ENCODE measurements around the gene PSMB7. TPM values are rescaled to one million over a fixed set of nuclear protein-coding genes. Genes with fewer than 3 reads are reported as not detected.

The PSMB7 gene
- total and polyA plus RNA-seq, 5 experiments from 2014 or later = 63.6 to 187 (median 173) TPM

GRCh38 chr9:124326378-124326777, 88.9 kb downstream of the PSMB7 start:
- H3K36me3 Mint-ChIP-seq = no peaks in the 10 kb centered on the region
- H3K9me3 Mint-ChIP-seq = no peaks in the 10 kb centered on the region
- H3K27ac Mint-ChIP-seq = no peak overlapping the region
- DNase-seq (no peak), ATAC-seq (no peak)
- no peak overlapping the region for H3K4me3 Mint-ChIP-seq
- POLR2A ChIA-PET = no interaction called here
- H3K4me1 Mint-ChIP-seq = peaks cover 0 to 3% (median 0%) of the 10 kb centered on the region in 4 donors
- peaks cover 0 to 7% (median 0%) of the 10 kb centered on the region in 5 donors for H3K27me3 Mint-ChIP-seq

GRCh38 chr9:124325816-124326215, 89.4 kb downstream of the PSMB7 start:
- POLR2A ChIA-PET = no interaction called here
- no peak overlapping the region for H3K27ac Mint-ChIP-seq

GRCh38 chr9:124323904-124324303, 91.3 kb downstream of the PSMB7 start:
- DNase-seq (no peak), ATAC-seq (no peak)
- H3K27ac Mint-ChIP-seq = no peak overlapping the region
- H3K4me3 Mint-ChIP-seq = no peak overlapping the region
- POLR2A ChIA-PET = no interaction called here
- no peaks in the 10 kb centered on the region for H3K9me3 Mint-ChIP-seq
- H3K4me1 Mint-ChIP-seq = peaks cover 0 to 3% (median 0%) of the 10 kb centered on the region in 4 donors
- no peaks in the 10 kb centered on the region for H3K36me3 Mint-ChIP-seq
- H3K27me3 Mint-ChIP-seq = peaks cover 0 to 7% (median 0%) of the 10 kb centered on the region in 5 donors

More at GRCh38 chr9:124325816-124326215, 89.4 kb downstream of the PSMB7 start:
- Mint-ChIP-seq H3K27me3 (peaks cover 0 to 7% (median 0%) of the 10 kb centered on the region in 5 donors), H3K36me3 (no peaks in the 10 kb centered on the region), H3K4me1 (peaks cover 0 to 3% (median 0%) of the 10 kb centered on the region in 4 donors), H3K9me3 (no peaks in the 10 kb centered on the region), H3K4me3 (no peak overlapping the region)
- DNase-seq = no peak
- ATAC-seq = no peak

GRCh38 chr9:124322618-124323432, 92.4 kb downstream of the PSMB7 start:
- DNase-seq (no peak), ATAC-seq (no peak)
- Mint-ChIP-seq H3K4me1 (peaks cover 0 to 3% (median 0%) of the 10 kb centered on the region in 4 donors), H3K27ac (no peak overlapping the region), H3K36me3 (no peaks in the 10 kb centered on the region), H3K9me3 (no peaks in the 10 kb centered on the region), H3K27me3 (peaks cover 0 to 7% (median 0%) of the 10 kb centered on the region in 5 donors), H3K4me3 (no peak overlapping the region)
- POLR2A ChIA-PET = no interaction called here

GRCh38 chr9:124321935-124322334, 93.3 kb downstream of the PSMB7 start:
- Mint-ChIP-seq H3K27ac (no peak overlapping the region), H3K4me1 (peaks cover 0 to 3% (median 0%) of the 10 kb centered on the region in 4 donors), H3K9me3 (no peaks in the 10 kb centered on the region), H3K4me3 (no peak overlapping the region), H3K36me3 (no peaks in the 10 kb centered on the region), H3K27me3 (peaks cover 0 to 7% (median 0%) of the 10 kb centered on the region in 5 donors)
- POLR2A ChIA-PET = no interaction called here
- no peak for ATAC-seq
- DNase-seq = no peak

GRCh38 chr9:124321416-124321815, 93.8 kb downstream of the PSMB7 start:
- Mint-ChIP-seq H3K9me3 (no peaks in the 10 kb centered on the region), H3K4me1 (peaks cover 0 to 3% (median 0%) of the 10 kb centered on the region in 4 donors), H3K4me3 (no peak overlapping the region), H3K27ac (no peak overlapping the region), H3K27me3 (peaks cover 0 to 7% (median 0%) of the 10 kb centered on the region in 5 donors), H3K36me3 (no peaks in the 10 kb centered on the region)
- POLR2A ChIA-PET = no interaction called here
- DNase-seq (no peak), ATAC-seq (no peak)

- H3K9me3 Mint-ChIP-seq = no peaks in the 10 kb centered on the region
- DNase-seq (peak in 3 of 10 donors; percentile 9 to 12 (median 11)), ATAC-seq (no peak)
- H3K4me3 Mint-ChIP-seq = no peak overlapping the region
- H3K27me3 Mint-ChIP-seq = peaks cover 0 to 7% (median 0%) of the 10 kb centered on the region in 5 donors
- no peaks in the 10 kb centered on the region for H3K36me3 Mint-ChIP-seq
- peaks cover 0 to 3% (median 0%) of the 10 kb centered on the region in 4 donors for H3K4me1 Mint-ChIP-seq
- POLR2A ChIA-PET = no interaction called here
- no peak overlapping the region for H3K27ac Mint-ChIP-seq
Measured at GRCh38 chr9:124320062-124320973, 94.9 kb downstream of the PSMB7 start.

- Mint-ChIP-seq H3K27ac (no peak overlapping the region), H3K36me3 (no peaks in the 10 kb centered on the region), H3K4me3 (no peak overlapping the region), H3K27me3 (no peaks in the 10 kb centered on the region), H3K9me3 (no peaks in the 10 kb centered on the region), H3K4me1 (no peaks in the 10 kb centered on the region)
- POLR2A ChIA-PET = no interaction called here
- ATAC-seq (no peak), DNase-seq (no peak)
Measured at GRCh38 chr9:124315882-124316281, 99.4 kb downstream of the PSMB7 start.

GRCh38 chr9:124313940-124314339, 101.3 kb downstream of the PSMB7 start:
- Mint-ChIP-seq H3K36me3 (no peaks in the 10 kb centered on the region), H3K4me3 (no peak overlapping the region), H3K9me3 (no peaks in the 10 kb centered on the region), H3K27ac (no peak overlapping the region), H3K4me1 (no peaks in the 10 kb centered on the region), H3K27me3 (no peaks in the 10 kb centered on the region)
- DNase-seq = no peak
- ATAC-seq = no peak
- POLR2A ChIA-PET = no interaction called here

- Mint-ChIP-seq H3K9me3 (no peaks in the 10 kb centered on the region), H3K27ac (no peak overlapping the region), H3K4me1 (no peaks in the 10 kb centered on the region), H3K4me3 (no peak overlapping the region), H3K27me3 (no peaks in the 10 kb centered on the region), H3K36me3 (no peaks in the 10 kb centered on the region)
- DNase-seq = no peak
- POLR2A ChIA-PET = no interaction called here
- no peak for ATAC-seq
Measured at GRCh38 chr9:124312290-124313265, 102.7 kb downstream of the PSMB7 start.

- H3K4me1 Mint-ChIP-seq = no peaks in the 10 kb centered on the region
- H3K27ac Mint-ChIP-seq = no peak overlapping the region
- no peaks in the 10 kb centered on the region for H3K9me3 Mint-ChIP-seq
- DNase-seq (no peak), ATAC-seq (no peak)
- no peak overlapping the region for H3K4me3 Mint-ChIP-seq
- no peaks in the 10 kb centered on the region for H3K27me3 Mint-ChIP-seq
- POLR2A ChIA-PET = no interaction called here
- H3K36me3 Mint-ChIP-seq = no peaks in the 10 kb centered on the region
Measured at GRCh38 chr9:124311283-124311682, 104.0 kb downstream of the PSMB7 start.

- no peak for DNase-seq
- POLR2A ChIA-PET = no interaction called here
- H3K36me3 Mint-ChIP-seq = no peaks in the 10 kb centered on the region
- no peaks in the 10 kb centered on the region for H3K4me1 Mint-ChIP-seq
- no peak for ATAC-seq
- no peak overlapping the region for H3K27ac Mint-ChIP-seq
- no peaks in the 10 kb centered on the region for H3K27me3 Mint-ChIP-seq
- no peaks in the 10 kb centered on the region for H3K9me3 Mint-ChIP-seq
- H3K4me3 Mint-ChIP-seq = no peak overlapping the region
Measured at GRCh38 chr9:124309667-124310084, 105.6 kb downstream of the PSMB7 start.

Measured in naive thymus-derived CD8-positive, alpha-beta T cell (primary cell).